Ovary (tissue), 3 donors: ENCODE measurements around the gene HBA1.

Source experiments
- CTCF ChIP-seq, 3 donors: fragments of 450-650 bp in 2 of 3; fragments of 200-600 bp in 1 of 3; IDR thresholded peaks; one replicate each; pipeline versions ENCODE4 v1.5.1 to v1.8.0; 2016 to 2022; ENCODE audit warnings: antibody characterized with exemption in 3 of 3, mild to moderate bottlenecking in 1 of 3
- POLR2A ChIP-seq: fragments of 450-650 bp; IDR thresholded peaks from one replicate; pipeline ENCODE4 v1.6.1; 2017; ENCODE audit warnings: antibody characterized with exemption, mild to moderate bottlenecking, moderate library complexity
- donor health status: DM: no; HTN: no; CAD: no.

DNA sequence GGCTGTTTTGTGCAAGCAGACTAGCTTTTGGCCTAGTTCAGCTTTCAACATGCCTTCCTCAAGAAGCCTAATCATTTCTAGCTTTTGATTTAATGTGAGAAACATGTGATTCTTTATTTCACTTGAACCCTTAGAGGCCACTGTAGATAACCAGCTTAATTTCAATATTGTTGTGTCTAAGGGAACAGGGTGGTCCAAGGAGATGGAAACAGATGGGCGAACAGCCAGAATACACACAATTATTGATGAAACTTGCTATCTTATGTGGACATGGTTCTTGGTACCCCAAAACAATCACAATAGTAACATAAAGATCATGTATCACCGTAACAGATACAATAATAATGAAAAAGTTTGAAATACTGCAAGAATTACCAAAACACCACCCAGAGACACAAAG is 42.8 kb upstream of the HBA1 start:
- TF ChIP-seq POLR2A (no peak), CTCF (IDR thresholded peaks at IDR 0.05) (no peak)
